ENCODE results near the gene NAPA. TPM values are rescaled to one million over a fixed set of nuclear protein-coding genes. Genes with fewer than 3 reads are reported as not detected.

The NAPA gene
- total and polyA plus RNA-seq, 2 of the 13 experiments (the other 11 are each of a cell fraction or from before 2014, with no cell fraction given): 32.6 to 65.9 TPM

DNA sequence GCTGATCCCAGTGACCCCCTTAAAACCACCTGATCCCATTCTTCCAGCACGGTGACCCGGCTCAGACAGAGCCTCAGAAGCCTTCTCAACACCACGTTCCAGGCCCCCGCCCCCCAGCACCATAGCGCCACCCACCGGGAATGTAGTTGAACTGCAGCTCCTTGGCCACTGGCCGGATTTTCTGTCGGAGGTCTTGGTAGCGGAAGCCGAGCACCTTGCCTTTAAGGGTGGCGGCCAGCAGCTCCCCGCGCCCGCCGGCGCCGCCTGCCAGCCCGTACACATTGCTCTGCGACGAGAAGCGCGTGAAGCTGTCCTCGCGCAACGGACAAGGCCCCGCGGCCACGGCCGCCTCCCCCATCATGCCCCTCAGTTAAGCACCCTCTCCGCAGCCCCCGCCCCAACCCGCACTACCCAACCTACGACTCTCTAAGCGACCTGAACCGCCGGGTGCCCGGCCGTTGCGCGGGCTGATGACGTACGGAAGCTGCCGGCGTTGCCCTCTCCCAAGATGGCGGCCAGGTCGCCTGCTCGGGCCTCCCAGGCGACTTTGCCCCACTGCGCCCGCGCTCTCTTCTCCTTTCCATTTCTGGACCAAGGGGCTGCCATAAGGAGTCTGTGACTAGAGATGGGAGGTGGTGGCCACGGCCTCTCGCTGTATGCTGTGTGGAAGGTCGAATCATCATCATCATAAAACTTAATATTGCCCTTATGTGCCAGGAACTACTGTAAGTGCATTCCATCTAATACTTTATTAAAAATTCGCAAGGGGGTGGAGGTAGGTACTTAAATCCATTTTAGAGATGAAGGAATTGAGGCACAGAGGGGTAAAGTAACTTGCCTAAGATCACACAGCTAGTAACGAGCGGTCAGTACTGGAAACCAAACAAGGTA is 30.8 kb downstream of the NAPA start, which contains the start of gene KPTN (continued):
- TF ChIP-seq NR2C2 (CRISPR knock-in tag; IDR thresholded peaks at IDR 0.05; ENCODE audit: borderline replicate concordance) (0 out of 2 replicates have a peak, but pooled peaks have one; percentile 66), WIZ (CRISPR knock-in tag; IDR thresholded peaks at IDR 0.05) (0 out of 2 replicates have a peak, but pooled peaks have one; percentile 49), ZNF724P (CRISPR knock-in tag; IDR thresholded peaks at IDR 0.05; ENCODE audit: borderline replicate concordance) (no peak), MBNL3 (CRISPR knock-in tag; conservative IDR thresholded peaks at IDR 0.05) (no peak), ZNF839 (CRISPR knock-in tag; IDR thresholded peaks at IDR 0.05; ENCODE audit: borderline replicate concordance) (no peak), ZNF34 (CRISPR knock-in tag; IDR thresholded peaks at IDR 0.05; ENCODE audit: borderline replicate concordance) (no peak), KAT7 (CRISPR knock-in tag; IDR thresholded peaks at IDR 0.05; ENCODE audit: borderline replicate concordance) (peak; percentile 17; the same call in 1 of the 2 replicates), NFRKB (IDR thresholded peaks at IDR 0.05) (peak; percentile 82), NFE2 (CRISPR knock-in tag; IDR thresholded peaks at IDR 0.05) (no peak), MED1 (CRISPR knock-in tag; IDR thresholded peaks at IDR 0.05) (peak; percentile 40; the same call in 1 of the 2 replicates), THAP7 (CRISPR knock-in tag; IDR thresholded peaks at IDR 0.05) (no peak), MLXIP (CRISPR knock-in tag; IDR thresholded peaks at IDR 0.05; ENCODE audit: borderline replicate concordance) (no peak), ZNF446 (CRISPR knock-in tag; IDR thresholded peaks at IDR 0.05) (no peak), ZNF432 (CRISPR knock-in tag; IDR thresholded peaks at IDR 0.05; ENCODE audit: borderline replicate concordance) (no peak), ZFY (CRISPR knock-in tag; IDR thresholded peaks at IDR 0.05) (peak; percentile 81), GTF3A (CRISPR knock-in tag; conservative IDR thresholded peaks at IDR 0.05) (no peak), CHCHD3 (CRISPR knock-in tag; IDR thresholded peaks at IDR 0.05) (no peak), BHLHE40 (IDR thresholded peaks at IDR 0.05; ENCODE audit: low read length) (no peak), DMTF1 (CRISPR knock-in tag; IDR thresholded peaks at IDR 0.05) (no peak), YY1 (IDR thresholded peaks at IDR 0.05; ENCODE audit: insufficient read depth, insufficient replicate concordance, low read depth, low read length) (peak; percentile 99)
- TF ChIP-seq, protein P1, sequence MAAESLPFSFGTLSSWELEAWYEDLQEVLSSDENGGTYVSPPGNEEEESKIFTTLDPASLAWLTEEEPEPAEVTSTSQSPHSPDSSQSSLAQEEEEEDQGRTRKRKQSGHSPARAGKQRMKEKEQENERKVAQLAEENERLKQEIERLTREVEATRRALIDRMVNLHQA (CRISPR knock-in tag; IDR thresholded peaks at IDR 0.05): no peak
- TF ChIP-seq, protein P2, sequence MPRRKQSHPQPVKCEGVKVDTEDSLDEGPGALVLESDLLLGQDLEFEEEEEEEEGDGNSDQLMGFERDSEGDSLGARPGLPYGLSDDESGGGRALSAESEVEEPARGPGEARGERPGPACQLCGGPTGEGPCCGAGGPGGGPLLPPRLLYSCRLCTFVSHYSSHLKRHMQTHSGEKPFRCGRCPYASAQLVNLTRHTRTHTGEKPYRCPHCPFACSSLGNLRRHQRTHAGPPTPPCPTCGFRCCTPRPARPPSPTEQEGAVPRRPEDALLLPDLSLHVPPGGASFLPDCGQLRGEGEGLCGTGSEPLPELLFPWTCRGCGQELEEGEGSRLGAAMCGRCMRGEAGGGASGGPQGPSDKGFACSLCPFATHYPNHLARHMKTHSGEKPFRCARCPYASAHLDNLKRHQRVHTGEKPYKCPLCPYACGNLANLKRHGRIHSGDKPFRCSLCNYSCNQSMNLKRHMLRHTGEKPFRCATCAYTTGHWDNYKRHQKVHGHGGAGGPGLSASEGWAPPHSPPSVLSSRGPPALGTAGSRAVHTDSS (CRISPR knock-in tag; conservative IDR thresholded peaks at IDR 0.05): no peak
